Fibroblast of pulmonary artery (primary cell): Measurements from ENCODE around the gene TMBIM1.

ENCODE experiments used
- DNase-seq: peaks from one replicate; pipeline ENCODE4 v3.0.0-alpha.2; 2010; ENCODE audit warnings: low read depth
- H3K4me3 ChIP-seq: replicated peaks from 2 replicates; pipeline ENCODE4 v1.5.1; 2011; ENCODE audit warnings: low read depth, mild to moderate bottlenecking, control low read depth, low read length, moderate library complexity
- TF ChIP-seq, protein P1 (sequence below): IDR thresholded peaks from 2 replicates; pipeline ENCODE4 v1.5.1; 2011; ENCODE audit warnings: mild to moderate bottlenecking, control low read depth, low read length, inconsistent platforms; ENCODE audit errors: missing control alignments

The TMBIM1 gene

DNA sequence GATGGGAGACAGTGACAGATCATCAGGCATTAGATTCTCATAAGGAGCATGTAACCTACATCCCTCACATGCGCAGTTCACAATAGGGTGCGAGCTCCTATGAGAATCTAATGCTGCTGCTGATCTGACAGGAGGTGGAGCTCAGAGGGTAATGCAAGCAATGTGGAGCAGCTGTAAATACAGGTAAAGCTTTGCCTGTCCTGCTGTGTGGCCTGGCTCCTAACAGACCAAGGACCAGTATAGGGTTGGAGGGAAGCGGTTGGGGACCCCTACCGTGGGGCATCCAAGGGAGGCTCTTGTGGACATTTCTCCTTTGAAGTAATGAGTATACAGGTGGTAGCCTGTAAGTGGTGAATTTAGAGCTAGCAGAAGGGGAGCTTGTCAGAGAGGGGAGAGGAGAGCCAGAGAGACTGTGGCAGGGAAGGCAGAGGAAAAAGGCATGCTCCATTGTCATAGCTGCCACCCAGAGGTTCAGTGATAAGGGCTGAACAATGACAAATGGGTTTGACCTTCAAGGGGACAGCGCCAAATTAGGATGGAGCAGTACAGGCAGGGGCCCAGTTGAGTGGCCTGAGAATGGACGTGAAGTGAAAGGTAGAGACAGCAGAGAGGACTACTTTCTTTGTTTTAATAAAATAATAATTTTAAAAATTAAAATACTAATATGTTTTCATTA, 15.2 kb upstream of the TMBIM1 start:
- no peak for DNase-seq
- TF ChIP-seq, protein P1, sequence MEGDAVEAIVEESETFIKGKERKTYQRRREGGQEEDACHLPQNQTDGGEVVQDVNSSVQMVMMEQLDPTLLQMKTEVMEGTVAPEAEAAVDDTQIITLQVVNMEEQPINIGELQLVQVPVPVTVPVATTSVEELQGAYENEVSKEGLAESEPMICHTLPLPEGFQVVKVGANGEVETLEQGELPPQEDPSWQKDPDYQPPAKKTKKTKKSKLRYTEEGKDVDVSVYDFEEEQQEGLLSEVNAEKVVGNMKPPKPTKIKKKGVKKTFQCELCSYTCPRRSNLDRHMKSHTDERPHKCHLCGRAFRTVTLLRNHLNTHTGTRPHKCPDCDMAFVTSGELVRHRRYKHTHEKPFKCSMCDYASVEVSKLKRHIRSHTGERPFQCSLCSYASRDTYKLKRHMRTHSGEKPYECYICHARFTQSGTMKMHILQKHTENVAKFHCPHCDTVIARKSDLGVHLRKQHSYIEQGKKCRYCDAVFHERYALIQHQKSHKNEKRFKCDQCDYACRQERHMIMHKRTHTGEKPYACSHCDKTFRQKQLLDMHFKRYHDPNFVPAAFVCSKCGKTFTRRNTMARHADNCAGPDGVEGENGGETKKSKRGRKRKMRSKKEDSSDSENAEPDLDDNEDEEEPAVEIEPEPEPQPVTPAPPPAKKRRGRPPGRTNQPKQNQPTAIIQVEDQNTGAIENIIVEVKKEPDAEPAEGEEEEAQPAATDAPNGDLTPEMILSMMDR, result no peak
- H3K4me3 ChIP-seq, result no peak overlapping the region

- H3K4me3 ChIP-seq, result no peak overlapping the region
- DNase-seq, result no peak
- TF ChIP-seq, protein P1, result no peak
Measured at GRCh38 chr2:218306184-218306920, 14.0 kb upstream of the TMBIM1 start.

DNA sequence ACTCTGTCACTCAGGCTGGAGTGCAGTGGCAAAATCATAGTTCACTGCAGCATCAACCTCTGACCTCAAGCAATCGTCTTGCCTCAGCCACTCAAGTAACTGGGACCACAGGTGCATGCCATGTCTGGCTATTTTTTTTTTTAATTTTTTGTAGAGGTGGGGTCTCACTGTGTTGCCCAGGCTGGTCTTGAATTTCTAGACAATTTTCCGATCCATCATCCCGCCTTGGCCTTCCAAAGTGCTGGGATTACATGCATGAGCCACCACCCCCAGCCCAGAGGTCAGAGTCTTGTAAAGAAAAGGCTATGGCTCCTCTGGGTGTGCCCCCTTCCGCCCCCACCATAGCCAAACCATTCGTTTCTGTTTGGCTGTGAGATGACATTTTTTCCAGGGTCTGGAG, 13.1 kb upstream of the TMBIM1 start:
- DNase-seq, result no peak
- H3K4me3 ChIP-seq, result no peak overlapping the region
- TF ChIP-seq, protein P1, result no peak

GRCh38 chr2:218301176-218301819, 9.0 kb upstream of the TMBIM1 start:
- peak; percentile 91 for DNase-seq
- H3K4me3 ChIP-seq, result no peak overlapping the region
- TF ChIP-seq, protein P1, result peak; percentile 93

GRCh38 chr2:218300141-218300540, 7.8 kb upstream of the TMBIM1 start:
- TF ChIP-seq, protein P1, result no peak
- DNase-seq, result no peak
- no peak overlapping the region for H3K4me3 ChIP-seq

DNA sequence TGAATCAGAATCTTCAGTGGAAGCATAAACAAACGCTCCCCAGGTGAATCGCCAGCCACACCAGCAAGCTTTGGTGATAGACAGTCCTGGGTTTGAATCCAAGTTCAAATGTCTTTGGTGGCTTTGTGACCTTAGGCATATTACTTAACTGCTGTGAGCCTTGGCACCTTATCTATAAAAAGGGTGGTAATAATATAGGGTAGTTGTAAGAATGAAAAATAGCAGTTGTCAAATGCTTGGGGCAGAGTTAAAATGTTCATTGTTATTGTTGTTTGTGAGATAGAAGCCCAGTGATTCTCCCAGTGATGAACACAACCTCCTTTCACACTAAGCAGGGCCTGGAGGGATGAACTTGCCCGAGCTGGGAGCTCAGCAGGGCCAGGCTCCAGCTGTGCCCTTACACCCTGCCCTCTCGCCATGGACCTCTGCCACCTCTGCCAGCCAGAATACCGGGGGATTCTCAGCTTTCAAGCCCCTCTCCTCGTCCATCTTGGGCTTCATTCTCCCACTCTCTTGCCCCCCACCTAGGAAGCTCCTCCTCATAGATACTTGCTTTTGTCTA, 6.1 kb upstream of the TMBIM1 start:
- no peak overlapping the region for H3K4me3 ChIP-seq
- DNase-seq, result no peak
- TF ChIP-seq, protein P1, result no peak
